SIG-M5 (cell line): ENCODE results near the gene GINS1.

ENCODE experiments used
- DNase-seq: peaks from one replicate; lab custom pipeline; 2025; lab: John Stamatoyannopoulos, UW

GINS1 gene

GRCh38 chr20:25477014-25477882 is 69.8 kb downstream of the GINS1 start:
- DNase-seq: no peak

DNA sequence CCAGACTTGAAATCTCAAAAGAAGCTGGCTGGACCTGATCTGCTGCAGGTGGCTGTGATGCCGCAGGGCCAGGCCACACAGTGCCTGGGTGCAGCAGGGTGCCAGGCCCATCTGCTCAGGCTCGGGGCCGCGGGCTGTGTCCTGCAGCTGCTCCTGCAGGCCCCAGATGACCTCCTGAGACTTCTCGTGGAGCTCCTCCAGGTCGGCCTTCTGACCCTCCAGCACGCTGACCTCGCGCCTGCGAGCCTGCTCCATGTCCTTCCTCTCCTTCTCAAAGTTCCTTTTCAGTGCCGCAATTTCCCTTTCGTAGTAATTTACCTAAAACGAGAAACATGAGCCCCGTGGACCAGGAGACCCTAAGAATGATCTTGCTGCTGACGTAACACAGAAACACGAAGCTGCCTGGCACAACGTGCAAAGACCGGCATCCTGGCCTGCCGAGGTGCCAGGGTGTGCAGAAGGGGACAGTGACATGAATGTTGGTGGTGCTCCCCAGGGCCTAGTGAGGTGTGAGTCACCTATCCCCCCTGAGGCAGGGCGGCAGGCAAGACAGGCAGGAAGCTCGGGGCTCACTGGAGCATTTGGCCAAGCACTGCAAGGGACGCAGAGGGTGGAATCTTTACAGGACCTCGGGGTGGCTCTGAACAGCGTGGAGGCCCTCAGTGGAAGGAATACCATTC is 71.6 kb downstream of the GINS1 start:
- no peak for DNase-seq

DNA sequence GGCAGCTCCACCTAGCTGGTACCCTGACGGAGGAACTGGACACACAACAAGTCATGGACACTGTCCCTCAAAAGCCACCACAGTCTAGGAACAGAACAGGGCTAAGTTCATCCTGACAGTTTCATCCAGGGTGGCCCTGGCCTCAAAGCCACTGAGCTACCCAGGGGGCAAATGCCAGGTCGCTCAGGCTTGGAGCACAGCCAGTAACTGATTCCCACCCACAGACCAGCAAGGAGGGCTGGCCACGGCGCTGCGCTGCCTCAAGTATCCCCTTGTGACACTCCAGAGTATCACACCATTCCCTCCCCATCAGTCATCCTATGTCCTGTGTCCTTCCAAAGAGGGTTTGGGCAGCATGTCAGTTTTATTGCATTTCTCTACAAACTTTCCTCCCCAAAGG is 72.2 kb downstream of the GINS1 start:
- DNase-seq: no peak

GRCh38 chr20:25480156-25480555 is 72.7 kb downstream of the GINS1 start:
- DNase-seq: no peak

DNA sequence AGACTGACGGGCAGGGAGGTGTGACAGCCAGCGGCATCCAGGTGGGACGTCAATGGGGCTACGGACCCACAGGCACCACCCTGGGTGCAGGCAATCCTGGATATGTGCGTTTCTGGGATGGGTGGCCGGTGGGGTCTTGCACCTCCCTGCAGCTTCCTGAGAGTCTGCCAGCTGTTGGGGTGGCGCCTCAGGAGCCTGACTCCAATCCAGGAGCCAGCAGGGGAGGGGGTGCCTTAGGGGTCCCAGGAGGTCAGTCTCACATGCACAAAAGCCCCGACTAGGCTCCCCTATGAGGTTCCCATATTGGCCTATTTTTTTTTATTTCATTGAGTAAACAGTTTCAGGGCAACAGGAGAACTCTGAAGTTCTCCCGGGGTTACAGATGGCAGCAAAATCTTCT is 73.3 kb downstream of the GINS1 start:
- no peak for DNase-seq

GRCh38 chr20:25481235-25481917 is 73.9 kb downstream of the GINS1 start:
- no peak for DNase-seq

DNA sequence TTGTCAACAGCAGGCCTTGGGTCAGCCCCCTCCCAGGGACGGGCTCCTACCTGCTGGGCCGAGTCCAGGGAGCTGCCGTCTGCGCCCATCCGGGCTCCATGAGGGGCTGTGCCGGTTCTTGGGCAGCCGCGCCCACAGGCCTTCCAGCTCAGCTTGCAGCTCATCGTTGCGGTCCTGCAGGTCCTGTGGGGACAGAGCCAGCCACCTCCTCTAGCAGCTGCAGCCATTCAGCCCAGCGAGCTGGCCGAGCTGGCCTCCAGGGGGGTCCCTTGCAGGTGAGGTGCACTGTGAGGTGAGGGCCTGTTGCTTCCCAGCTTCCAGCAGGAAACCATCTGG is 74.4 kb downstream of the GINS1 start:
- no peak for DNase-seq

GRCh38 chr20:25483431-25484132 is 76.1 kb downstream of the GINS1 start:
- DNase-seq: no peak

GRCh38 chr20:25484224-25484846 is 76.9 kb downstream of the GINS1 start:
- no peak for DNase-seq

DNA sequence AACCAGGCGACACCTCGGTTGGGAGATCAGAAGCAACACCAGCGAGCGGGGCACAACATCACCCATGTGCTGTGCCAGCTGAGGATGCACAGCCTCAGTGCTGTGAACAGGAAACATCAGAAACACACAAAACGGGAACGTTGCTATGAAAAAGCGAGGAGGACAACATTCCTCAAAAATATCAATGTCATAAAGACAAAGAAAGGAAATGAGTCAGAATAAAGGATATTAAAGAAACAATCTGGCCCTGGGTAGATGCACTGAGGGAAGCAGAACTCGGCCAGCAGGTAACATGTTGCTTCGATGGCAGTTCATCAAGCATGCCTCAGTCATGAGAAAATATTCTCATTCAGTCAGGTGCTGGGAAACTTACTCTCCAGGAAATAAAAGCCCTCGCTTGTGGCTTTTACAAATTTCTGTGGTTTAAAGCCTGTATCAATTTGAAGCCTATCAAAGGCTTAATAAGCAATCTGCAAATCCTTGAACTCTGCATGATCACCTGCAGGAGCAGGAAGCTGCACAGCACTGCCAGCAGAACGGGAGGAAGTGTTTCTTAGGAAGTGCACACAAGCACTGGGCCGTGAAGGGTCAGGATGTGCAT is 77.5 kb downstream of the GINS1 start:
- no peak for DNase-seq

GRCh38 chr20:25485872-25486271 is 78.4 kb downstream of the GINS1 start:
- no peak for DNase-seq

- DNase-seq: no peak
Measured at GRCh38 chr20:25486377-25486776, 78.9 kb downstream of the GINS1 start.

DNA sequence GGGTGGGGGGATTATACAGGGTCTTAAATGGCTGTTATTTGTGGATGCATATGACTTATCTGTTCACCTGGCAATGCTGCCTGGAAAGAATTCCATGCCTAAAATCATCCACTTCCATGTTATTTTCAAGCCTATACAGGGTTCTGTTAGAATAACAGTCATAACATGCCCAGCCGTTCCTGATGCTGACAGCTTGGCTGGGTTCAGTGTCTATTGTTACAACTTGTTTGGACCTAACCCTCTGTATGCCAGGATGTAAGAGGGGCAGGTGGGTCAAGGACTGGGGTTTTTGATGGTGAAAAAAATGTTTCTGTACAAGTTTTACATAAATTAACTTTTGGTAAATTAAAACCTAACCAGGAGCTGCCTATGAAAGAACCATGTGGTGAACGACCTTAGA is 79.8 kb downstream of the GINS1 start:
- DNase-seq: no peak

GRCh38 chr20:25487975-25488374 is 80.5 kb downstream of the GINS1 start:
- DNase-seq: no peak

- no peak for DNase-seq
Measured at GRCh38 chr20:25489221-25489871, 81.9 kb downstream of the GINS1 start.

DNA sequence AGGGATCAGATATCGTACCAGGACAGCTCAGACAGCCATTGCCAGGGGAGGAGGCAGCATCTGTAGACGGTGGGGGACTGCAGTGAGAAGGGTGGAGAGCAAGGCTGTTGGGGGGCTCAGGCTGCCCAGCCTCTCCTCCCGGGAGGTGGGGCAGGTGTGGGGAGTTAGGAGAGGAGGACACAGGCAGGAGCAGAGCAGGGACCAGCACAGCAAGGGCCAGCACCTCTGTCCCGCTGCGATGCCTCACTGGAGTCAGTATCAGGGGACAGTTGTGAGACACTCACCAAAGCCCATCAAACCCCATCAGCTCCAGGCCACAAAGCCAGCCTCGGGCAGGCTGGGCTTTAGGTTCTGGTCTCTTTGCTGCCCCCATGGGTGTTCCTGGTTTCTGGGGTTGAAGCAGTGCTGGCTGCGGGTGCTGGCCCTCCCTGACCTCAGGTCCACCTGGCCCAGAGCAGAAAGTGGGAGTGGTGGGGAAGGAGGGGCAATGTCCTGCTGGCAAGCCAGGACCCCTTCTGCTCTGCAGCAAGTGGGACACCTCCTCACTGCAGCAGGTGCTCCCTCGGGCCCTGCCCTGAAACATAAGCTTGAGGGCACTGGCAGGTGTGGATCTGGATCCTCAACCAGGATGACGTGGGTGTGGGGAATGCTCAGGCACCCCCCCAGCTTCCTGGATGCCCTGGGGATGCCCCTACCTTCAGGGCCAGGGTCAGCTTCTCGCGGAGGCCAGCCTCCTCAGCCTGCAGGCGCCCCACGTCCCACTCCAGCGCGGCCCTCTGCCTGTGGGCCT is 83.4 kb downstream of the GINS1 start:
- DNase-seq: no peak

DNA sequence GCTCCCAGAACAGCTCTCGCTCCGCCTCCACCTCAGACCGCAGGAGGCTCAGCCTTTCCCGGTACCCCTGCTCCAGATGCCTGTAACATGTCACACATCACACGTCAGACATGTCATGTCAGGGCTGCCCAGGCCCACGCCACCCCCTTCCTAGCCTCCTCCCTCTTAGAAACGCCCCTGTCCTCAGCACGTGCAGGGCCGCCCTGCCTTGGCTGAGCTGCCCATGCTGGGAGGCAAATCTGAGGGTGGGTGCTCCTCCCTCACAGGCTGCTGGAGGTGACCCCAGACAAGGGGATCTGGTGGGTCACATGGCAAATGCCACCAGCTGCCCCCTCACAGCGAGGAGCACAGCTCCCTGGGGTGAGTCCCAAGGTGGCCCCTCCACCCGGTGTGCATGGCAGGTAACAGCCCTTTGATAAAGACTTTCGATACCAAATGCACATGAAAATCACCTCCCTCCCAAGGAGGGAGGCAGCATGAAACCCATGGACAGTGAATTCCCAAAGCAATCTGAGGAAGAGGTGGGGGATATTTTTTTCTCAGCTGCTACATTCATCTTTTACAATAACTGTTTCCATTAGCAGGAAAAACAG is 84.1 kb downstream of the GINS1 start:
- DNase-seq: no peak

GRCh38 chr20:25493137-25493536 is 85.7 kb downstream of the GINS1 start:
- DNase-seq: no peak

- DNase-seq: no peak
Measured at GRCh38 chr20:25493748-25494505, 86.5 kb downstream of the GINS1 start.
